ENCODE measurements around the gene HSPA6.
"Not testable (repeated sequence)": the region's sequence is repeated elsewhere in the genome, so short reads cannot be mapped to it uniquely, and the experiment has no call there.

- TF ChIP-seq CTCF (optimal IDR thresholded peaks at IDR 0.05 in 1 of 3, IDR thresholded peaks at IDR 0.05 in 1 of 3, conservative IDR thresholded peaks at IDR 0.05 in 1 of 3; ENCODE audit: extremely low read depth in 1 of 3, insufficient read depth in 2 of 3, low read length in 3 of 3); EZH2 (IDR thresholded peaks at IDR 0.05; ENCODE audit: low read length): not testable (repeated sequence)
Observed at GRCh38 chr1:161513953-161514352, 10.4 kb upstream of the HSPA6 start.
